GM18502 (cell line): ENCODE results near the gene DTNBP1.

ENCODE experiments used
- ATAC-seq: cut with Tn5 transposase; IDR thresholded peaks from one replicate; pipeline ENCODE4 v1.9.1; 2021; ENCODE audit warnings: mild to moderate bottlenecking; ENCODE audit not compliant: unreplicated experiment, poor library complexity

Gene DTNBP1

GRCh38 chr6:15507221-15507620 lies 155.6 kb downstream of the DTNBP1 start:
- no peak for ATAC-seq

- no peak for ATAC-seq
Measured at GRCh38 chr6:15506066-15506465, 156.8 kb downstream of the DTNBP1 start.

DNA sequence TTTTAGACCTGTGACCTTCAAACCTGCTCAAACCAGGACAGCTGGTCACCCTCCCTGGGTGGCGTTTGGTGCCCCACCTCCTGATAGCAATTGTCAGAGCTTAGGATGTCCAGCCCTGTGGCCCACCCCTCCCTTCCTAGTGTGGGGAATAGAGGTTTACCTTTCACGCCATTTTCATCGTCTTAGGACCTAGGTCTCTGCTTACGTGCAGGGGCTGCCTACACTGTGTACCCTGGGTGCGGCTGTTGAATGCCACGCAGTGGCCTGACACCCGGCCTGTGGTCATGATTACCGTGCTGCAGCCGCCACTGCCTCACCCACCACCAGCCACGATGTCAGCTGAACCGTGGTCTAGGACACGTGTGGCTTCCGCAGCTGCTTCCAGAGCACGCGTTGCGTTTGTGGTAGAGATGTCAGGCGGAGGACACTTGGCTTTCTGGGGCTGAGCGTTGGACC lies 157.3 kb downstream of the DTNBP1 start:
- no peak for ATAC-seq

DNA sequence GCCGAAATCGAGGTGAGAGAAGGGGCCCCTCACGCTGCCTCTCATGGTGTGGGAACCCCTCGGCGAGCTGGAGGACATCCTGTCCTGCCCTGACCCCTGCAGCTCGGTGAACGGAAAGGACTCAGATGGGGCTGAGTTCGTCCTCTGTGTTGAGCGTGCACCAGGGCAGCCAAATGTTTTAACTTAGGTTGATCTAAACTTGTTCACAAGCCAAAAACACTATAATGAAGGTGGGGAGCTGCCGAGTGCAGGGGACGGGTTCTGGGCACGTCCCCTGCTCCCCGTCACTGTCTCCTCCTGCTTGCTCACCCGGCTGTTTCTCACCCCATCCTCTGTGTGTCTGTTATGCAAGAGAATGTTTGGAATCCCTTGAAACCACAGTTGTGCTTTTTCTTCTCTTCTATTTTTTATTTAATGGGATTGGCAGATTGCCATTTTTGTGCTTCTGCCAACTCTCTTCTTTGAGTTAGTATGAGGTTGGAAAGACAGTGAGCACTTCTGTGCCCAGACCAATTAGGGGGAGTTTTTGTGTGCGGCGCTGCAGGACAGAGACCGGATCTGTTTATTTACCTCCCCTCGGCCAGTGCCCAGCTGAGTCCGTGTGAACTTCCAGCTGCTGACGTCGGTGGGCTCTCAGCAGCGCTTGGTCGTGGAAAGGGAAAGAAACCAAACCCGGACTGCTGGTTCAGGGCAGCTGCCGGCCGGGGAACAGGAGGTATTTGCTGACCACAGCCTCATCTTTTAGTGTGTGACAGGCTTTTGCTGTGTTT lies 158.1 kb downstream of the DTNBP1 start:
- no peak for ATAC-seq

DNA sequence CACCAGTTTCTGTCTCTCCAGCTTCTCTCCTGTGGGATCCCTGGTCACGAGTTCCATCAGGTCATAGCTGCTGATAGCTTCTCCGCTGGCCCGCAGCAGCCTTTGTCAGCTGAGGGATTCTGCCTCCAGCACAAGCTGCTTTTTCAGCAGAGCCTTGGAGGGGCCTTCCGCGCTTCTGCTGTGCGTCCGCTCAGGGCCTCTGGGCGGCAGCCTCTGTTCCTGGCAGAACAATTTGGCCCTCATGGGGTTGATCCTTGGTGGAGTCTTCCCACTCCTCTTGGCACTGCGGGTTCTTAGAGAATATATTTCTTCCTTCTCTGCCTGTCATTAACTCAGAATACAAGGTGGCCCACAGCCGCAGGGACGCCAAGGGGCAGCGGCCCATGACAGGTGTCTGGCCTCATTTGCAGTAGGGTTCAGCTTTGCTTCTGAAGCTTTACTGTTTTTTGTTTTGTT lies 158.8 kb downstream of the DTNBP1 start:
- ATAC-seq, result no peak

DNA sequence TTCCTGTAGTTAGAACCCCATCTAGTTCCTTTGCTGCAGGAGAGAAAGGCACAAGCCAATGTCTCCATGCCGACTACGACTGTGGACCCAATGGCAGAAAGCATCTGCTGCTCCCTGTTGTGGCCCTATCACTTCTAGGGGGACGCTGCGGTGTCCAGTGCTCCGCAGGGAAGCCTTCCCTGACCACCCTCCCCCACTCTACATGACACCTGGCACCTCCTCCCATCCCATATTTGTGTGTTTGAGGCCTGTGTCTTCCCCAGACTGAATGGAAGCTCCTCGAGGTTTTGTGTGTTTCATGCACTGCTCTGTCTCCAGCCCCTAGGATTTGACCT lies 159.5 kb downstream of the DTNBP1 start:
- no peak for ATAC-seq

DNA sequence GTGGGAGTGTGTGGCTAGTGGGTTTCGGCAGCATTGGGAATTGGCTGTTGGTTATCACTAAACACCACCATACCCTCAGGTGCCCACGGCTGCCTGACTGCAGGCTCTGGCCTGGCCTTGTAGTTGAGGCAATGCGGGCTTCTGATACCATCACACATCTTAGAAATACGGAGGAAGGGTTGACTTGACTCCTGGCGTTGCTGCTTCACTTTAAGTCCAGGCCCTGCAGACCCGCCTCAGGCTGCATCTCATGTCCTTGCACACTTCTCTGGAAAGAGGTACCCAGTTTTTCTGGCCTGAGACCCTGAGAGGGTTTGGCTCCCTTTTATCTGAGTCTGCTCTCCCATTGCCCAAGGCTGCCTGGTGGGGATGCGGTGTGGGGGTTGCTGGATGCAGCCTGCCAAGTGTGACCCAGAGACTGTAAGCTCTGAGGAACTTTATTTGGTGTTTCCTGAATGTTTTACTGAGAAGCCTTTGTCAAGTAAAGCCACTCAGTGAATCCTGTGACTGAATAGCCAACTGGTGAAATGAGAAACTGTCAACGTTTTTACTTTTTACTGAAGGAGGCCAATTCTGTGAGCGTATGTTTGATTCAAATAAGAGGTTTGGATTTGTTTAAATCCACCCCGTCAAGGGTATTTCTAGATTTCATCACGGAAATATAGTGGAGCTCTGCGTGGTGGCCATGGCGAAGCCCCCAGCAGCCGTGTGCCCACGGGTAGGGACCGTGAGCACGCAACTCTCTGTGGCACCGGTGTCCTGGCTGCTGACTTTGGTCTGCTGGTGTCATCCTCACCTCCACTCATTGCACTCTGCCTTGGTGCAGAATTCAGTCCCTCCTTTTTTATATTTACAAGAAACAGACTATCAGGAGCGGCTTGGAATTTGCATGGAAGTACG lies 160.1 kb downstream of the DTNBP1 start:
- ATAC-seq, result no peak

- ATAC-seq, result no peak
Measured at GRCh38 chr6:15501826-15502445, 160.9 kb downstream of the DTNBP1 start.

GRCh38 chr6:15500901-15501825 lies 161.7 kb downstream of the DTNBP1 start:
- ATAC-seq, result no peak

DNA sequence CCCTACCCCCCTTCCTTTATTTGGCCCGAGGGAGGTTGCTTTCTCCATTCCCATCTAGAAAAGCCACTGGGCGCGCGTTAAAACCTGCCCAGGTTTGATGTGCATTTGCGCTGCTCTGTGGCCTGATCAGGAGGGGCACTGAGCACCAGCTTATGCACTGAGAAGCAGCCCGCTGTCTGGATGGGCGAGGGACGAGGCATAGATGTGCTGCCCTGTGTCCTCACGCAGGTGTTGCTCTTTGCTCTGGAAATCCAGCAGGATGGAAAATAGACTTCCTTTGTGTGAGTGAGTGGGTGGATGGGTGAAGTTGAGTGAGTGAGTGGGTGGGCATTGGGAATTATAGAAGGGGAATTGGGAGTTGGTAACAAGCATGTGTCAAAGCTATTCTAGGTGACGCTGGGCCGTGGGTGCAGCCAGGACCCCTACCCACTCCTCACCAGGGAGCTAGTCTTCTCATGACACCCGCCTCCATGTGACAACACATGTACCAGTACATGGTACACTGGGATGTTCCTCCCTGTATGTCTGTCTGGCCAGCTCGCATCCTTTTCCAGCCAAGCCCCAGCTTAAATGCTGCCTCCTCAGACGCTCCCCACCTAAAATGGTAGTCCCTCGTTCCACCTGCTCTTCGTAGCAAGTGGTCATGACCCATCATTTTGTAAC lies 162.6 kb downstream of the DTNBP1 start:
- no peak for ATAC-seq

DNA sequence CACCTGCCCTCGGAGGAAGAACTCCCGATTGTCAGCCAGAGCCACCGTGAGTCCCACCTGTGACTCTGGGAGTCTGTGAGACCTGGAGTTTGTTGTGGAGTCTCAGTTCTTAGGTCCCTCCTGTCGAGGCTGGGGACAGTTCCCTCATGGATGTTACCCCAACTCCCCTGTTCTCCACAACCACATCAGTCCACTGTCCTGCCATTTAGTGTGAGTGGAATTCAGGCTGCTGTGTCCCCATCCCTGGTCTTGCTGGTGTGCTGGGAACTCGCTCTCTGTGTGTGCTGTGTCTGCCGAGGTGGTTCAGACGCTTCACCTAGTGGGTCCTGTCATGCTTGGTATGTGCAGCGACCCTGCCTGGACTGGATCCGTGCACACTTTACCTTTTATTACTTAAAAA lies 163.2 kb downstream of the DTNBP1 start:
- ATAC-seq, result no peak

DNA sequence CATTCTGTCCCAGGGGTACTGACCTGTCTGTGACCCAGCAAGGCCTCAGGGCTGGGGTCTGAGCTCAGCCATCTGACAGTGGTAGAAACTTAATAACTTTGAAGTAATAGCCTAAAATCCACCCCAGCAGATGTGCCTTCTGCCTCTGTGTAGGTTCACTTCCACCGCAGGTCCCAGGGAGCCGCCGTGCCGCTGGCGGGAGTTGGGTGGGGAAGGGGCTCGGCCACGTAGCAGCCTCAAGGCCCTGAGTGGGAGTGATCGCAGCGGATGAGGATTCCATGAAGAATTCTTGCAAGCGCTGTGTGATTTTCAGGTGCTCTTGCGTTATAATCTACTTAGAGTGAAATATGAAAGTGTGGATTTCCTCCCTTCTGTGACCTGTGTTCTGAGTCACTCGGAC lies 163.7 kb downstream of the DTNBP1 start:
- ATAC-seq, result no peak

- ATAC-seq, result no peak
Measured at GRCh38 chr6:15498640-15499039, 164.2 kb downstream of the DTNBP1 start.

GRCh38 chr6:15496345-15497131 lies 166.3 kb downstream of the DTNBP1 start:
- no peak for ATAC-seq

DNA sequence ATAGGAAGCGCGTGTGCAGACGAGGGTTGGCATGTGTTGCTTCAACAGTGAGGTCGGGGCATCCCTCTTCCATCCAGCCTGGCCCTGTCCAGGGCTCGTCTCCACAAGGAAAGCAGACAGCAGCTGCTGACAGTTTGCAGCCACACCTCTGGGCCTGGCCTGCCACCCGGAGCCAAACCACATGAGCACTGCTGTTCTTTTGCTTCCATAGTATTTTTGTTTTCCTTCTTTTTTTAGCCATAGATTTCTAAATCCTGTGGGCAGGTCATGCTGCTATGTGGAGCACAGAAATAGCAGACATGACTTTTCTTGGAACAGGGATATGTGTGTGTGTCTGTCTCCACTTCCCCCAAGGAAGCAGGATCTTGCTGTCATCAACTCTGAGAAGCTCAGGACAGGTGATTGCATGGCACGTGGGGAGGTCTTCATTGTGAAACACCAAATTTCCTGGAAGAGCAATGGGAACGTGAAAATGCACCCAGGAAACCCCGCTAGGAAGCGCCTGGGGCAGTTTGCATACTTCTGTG lies 167.4 kb downstream of the DTNBP1 start:
- no peak for ATAC-seq

- no peak for ATAC-seq
Measured at GRCh38 chr6:15493437-15494168, 169.2 kb downstream of the DTNBP1 start.

GRCh38 chr6:15491986-15492269 lies 170.9 kb downstream of the DTNBP1 start:
- ATAC-seq, result no peak
